GM21529 (cell line): ENCODE results near the gene RAB1A.

Experiments used
- ATAC-seq: cut with Tn5 transposase; IDR thresholded peaks from one replicate; pipeline ENCODE4 v1.9.1; 2021; ENCODE audit not compliant: unreplicated experiment

RAB1A gene

DNA sequence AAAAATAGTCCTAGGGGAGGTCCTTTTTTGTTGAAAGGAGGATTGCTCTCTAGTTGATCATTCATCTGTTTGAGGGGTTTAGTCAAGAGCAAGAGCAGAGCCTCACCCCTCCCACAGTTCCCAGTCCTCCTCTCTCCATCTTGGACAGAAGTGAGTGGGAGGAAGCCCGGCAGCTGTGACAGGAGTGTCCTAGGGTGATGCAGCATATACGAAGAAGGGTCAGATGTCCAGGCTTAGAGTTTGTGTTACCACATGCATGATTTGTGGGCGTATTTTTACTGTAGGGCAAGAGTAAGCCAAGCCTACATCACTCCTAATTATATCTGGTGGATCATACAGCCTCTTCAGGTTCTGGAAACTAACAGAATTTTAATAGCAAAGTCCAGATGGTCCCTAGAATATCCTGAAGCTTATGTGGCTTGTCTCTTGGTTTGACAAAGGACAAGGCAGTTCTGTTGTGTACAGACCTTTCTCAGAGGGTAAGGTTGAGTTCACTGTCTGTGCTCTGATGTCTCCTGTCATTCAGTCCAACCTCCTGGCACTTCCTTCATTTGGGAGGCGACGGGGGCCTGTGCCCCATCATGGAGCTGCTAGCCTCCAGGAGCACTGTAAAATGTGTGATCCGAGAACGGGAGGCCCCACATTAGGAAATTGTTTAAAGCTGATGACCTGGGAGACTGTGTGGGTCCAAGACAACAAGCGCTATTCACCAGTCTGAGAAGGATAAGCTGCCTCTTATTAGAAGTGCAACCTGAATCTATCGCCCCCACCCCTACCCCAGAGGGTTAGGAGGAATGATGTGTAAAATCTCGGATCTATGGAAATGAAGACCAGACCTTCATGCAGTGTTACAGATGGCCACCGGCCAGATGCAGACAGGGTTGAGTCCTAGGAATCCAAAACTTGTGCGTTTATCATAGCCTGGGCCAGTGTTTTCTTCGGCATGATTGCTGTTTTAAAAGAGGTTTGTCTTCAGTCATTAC, 66.8 kb downstream of the RAB1A start:
- no peak for ATAC-seq

GRCh38 chr2:65061910-65062339, 68.0 kb downstream of the RAB1A start:
- no peak for ATAC-seq

GRCh38 chr2:65061146-65061909, 68.6 kb downstream of the RAB1A start:
- no peak for ATAC-seq

GRCh38 chr2:65059071-65059470, 70.8 kb downstream of the RAB1A start:
- no peak for ATAC-seq

DNA sequence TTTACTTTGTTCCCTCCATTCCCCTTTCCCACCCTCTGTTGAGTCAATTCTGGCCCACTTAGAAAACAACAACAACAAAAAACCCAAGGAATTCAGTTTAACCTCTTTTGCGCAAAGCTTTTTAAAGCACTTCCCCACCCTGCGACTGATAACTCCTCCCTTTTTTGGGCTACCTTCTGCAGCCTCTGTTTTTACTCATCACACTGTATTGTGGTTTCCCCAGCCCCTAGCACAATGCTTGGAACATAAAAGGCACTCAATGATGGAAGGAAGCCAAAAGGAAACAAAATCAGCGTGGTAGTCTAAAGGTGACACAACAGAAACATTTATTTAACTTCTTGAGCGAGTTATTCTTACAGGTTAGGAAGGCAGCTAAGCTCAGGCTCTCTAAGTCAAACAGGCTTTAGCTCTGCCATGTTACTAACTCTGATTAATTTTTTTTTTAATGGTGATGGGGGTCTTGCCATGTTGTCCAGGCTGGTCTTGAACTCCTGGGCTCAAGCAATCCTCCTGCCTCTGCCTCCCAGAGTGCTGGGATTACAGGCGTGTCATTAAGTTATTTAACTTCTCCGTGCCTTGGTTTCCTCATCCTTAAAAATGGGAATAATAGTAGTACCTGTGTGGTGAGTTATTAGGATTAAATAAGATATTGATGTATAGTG, 72.4 kb downstream of the RAB1A start:
- ATAC-seq, result peak; percentile 23

DNA sequence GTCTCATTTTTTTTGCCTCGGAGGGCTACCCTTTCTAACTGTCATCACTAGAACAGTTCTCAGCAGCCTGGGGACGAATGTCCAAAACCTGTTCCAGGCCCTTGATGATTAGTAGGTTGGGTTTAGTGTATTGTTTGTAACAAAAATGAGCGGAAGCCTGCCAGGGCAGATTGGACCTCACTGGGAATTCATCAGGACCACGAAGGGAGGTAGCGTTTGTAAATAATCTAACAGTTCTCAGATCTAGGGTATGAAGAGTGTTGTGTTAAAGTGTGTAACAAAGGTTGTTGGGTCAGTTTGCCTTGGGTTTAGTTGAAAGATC, 72.9 kb downstream of the RAB1A start:
- no peak for ATAC-seq

- ATAC-seq, result peak; percentile 81
Measured at GRCh38 chr2:65056215-65057053, 73.5 kb downstream of the RAB1A start, which contains the start of gene CEP68. TSS of gene CEP68 (plus strand) at chr2:65056416. CDS start at chr2:65069445, 13,029 bp downstream.

- peak; percentile 26 for ATAC-seq
Measured at GRCh38 chr2:65055422-65056214, 74.3 kb downstream of the RAB1A start.

DNA sequence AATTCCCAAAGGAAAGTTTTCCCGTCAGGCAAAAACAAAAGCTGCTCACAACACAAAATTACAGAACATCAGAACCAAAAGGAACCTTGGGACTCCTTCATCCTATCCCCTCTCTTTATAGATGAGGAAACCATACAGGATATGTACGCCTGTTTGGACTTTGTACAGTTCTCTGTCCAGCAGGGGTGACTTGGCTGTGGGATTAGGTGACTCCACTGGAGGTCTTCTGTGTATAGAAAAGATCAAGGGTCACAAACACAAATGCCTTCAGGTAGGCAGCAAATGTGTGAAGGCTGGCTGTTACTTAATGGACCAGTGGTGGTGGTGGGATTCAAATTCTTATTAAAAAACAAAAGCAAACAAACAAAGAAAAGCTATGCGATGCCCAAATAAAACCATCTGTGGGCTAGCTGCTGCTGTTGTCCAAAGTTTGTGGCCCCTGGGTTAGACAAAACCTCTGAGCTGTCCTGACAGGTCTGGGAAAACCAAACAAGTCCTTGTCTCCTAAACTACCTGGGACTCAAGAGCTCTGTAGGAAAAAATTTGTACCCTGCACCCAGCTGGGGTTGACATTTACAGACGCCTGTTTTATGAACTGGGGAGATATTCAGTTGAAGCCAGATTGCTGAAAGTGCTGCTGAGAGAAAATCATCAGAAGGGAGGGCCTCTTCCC, 75.0 kb downstream of the RAB1A start:
- ATAC-seq, result no peak

DNA sequence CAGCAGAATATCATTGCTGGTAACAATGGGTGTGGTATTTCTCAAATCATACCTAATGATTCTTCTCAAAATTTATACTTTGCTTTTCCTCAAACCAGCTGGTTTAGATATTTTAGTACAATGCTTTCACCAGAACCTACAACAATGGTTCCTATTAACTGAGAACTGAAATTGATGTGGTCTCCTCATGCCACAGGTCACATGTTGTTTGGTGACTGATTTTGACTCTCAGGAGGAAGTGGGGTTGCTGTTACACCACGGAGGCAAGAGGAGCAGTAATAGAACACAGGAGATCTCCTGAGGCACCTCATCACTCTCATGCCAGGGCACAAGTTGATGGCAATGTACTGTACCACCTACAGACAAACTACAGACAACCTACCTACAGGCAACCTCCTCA, 76.7 kb downstream of the RAB1A start:
- peak; percentile 52 for ATAC-seq

DNA sequence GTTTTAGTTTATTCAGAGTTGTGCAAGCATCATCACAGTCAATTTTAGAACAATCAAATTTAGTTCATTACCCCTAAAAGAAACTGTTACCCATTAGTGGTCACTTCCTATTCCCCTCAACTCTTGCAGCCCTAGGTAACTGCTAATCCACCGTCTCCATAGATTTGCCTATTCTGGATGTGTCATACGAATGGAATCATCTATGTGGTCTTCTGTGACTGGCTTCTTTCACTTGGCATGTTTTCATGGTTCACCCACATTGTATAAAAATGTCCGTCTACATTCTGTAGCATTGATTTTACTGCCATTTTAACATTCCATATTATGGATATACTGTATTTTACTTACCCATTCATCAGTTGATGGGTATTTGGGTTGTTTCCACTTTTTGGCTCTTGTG, 79.0 kb downstream of the RAB1A start:
- ATAC-seq, result no peak

GRCh38 chr2:65049010-65049639, 80.8 kb downstream of the RAB1A start:
- no peak for ATAC-seq

GRCh38 chr2:65046633-65047407, 83.1 kb downstream of the RAB1A start:
- ATAC-seq, result no peak

GRCh38 chr2:65045651-65046050, 84.3 kb downstream of the RAB1A start:
- no peak for ATAC-seq

GRCh38 chr2:65044097-65044735, 85.7 kb downstream of the RAB1A start:
- no peak for ATAC-seq

- no peak for ATAC-seq
Measured at GRCh38 chr2:65043001-65043400, 86.9 kb downstream of the RAB1A start.
